ENCODE measurements around the gene SPACDR. TPM values are rescaled to one million over a fixed set of nuclear protein-coding genes. Genes with fewer than 3 reads are reported as not detected.

Gene SPACDR
- total RNA-seq, 1 donor from 2014 or later, result 0.88 TPM

GRCh38 chr7:100438172-100438571 lies 25.9 kb downstream of the SPACDR start:
- DNase-seq, result no peak
- peaks cover 32% of the 10 kb centered on the region for H3K4me1 ChIP-seq
- intact Hi-C loops (cut with micrococcal nuclease), result no loop called here
- peaks cover 17% of the 10 kb centered on the region for H3K36me3 ChIP-seq
- no peak overlapping the region for H3K4me3 ChIP-seq
- H3K27ac ChIP-seq (replicated peaks), result peak overlapping the region; percentile 3
- H3K9me3 ChIP-seq (replicated peaks), result no peaks in the 10 kb centered on the region
- no peak for TF ChIP-seq CTCF (IDR thresholded peaks at IDR 0.05; ENCODE audit: borderline replicate concordance)
- no peaks in the 10 kb centered on the region for H3K27me3 ChIP-seq (ENCODE audit: low read depth)

GRCh38 chr7:100437150-100438100 lies 26.6 kb downstream of the SPACDR start:
- peak overlapping the region; percentile 93 for H3K4me3 ChIP-seq
- H3K27me3 ChIP-seq (ENCODE audit: low read depth), result no peaks in the 10 kb centered on the region
- peak overlapping the region; percentile 95 for H3K27ac ChIP-seq (replicated peaks)
- intact Hi-C loops (cut with micrococcal nuclease), result no loop called here
- peaks cover 39% of the 10 kb centered on the region for H3K4me1 ChIP-seq
- H3K9me3 ChIP-seq (replicated peaks), result no peaks in the 10 kb centered on the region
- peaks cover 23% of the 10 kb centered on the region for H3K36me3 ChIP-seq
- no peak for TF ChIP-seq CTCF (IDR thresholded peaks at IDR 0.05; ENCODE audit: borderline replicate concordance)
- no peak for DNase-seq

- Histone ChIP-seq H3K4me1 (peaks cover 57% of the 10 kb centered on the region), H3K36me3 (peaks cover 23% of the 10 kb centered on the region), H3K27me3 (ENCODE audit: low read depth) (no peaks in the 10 kb centered on the region), H3K4me3 (peak overlapping the region; percentile 93), H3K9me3 (replicated peaks) (no peaks in the 10 kb centered on the region), H3K27ac (replicated peaks) (peak overlapping the region; percentile 95)
- intact Hi-C loops (cut with micrococcal nuclease), result no loop called here
- peak; percentile 29 for DNase-seq
- TF ChIP-seq CTCF (IDR thresholded peaks at IDR 0.05; ENCODE audit: borderline replicate concordance), result no peak
These were observed 28.4 kb downstream of the SPACDR start for GRCh38 chr7:100435401-100436304.

- H3K27me3 ChIP-seq (ENCODE audit: low read depth), result no peaks in the 10 kb centered on the region
- H3K4me1 ChIP-seq, result peaks cover 67% of the 10 kb centered on the region
- peaks cover 23% of the 10 kb centered on the region for H3K36me3 ChIP-seq
- no peaks in the 10 kb centered on the region for H3K9me3 ChIP-seq (replicated peaks)
- intact Hi-C loops (cut with micrococcal nuclease), result no loop called here
- no peak overlapping the region for H3K27ac ChIP-seq (replicated peaks)
- H3K4me3 ChIP-seq, result peak overlapping the region; percentile 93
- DNase-seq, result no peak
- no peak for TF ChIP-seq CTCF (IDR thresholded peaks at IDR 0.05; ENCODE audit: borderline replicate concordance)
These were observed 29.5 kb downstream of the SPACDR start for GRCh38 chr7:100434297-100435144.

Measured in left ventricle myocardium inferior (tissue), 1 donor.